HG03439 (cell line): ENCODE results near the gene TGFBR1.

Source experiments
- ATAC-seq: cut with Tn5 transposase; IDR thresholded peaks from one replicate; pipeline ENCODE4 v1.9.1; 2021; ENCODE audit warnings: mild to moderate bottlenecking, moderate library complexity; ENCODE audit not compliant: unreplicated experiment

Gene TGFBR1

GRCh38 chr9:99105152-99106043 is 485 bp downstream of the TGFBR1 start:
- ATAC-seq: peak; percentile 69

- no peak for ATAC-seq
These were observed 1.1 kb downstream of the TGFBR1 start for GRCh38 chr9:99106044-99106375.

GRCh38 chr9:99107421-99107820 is 2.5 kb downstream of the TGFBR1 start:
- ATAC-seq: no peak

GRCh38 chr9:99108131-99108530 is 3.2 kb downstream of the TGFBR1 start:
- no peak for ATAC-seq

- ATAC-seq: no peak
These were observed 4.6 kb downstream of the TGFBR1 start for GRCh38 chr9:99109522-99109921.

- ATAC-seq: no peak
These were observed 8.0 kb downstream of the TGFBR1 start for GRCh38 chr9:99112750-99113413.

GRCh38 chr9:99113414-99114048 is 8.6 kb downstream of the TGFBR1 start:
- ATAC-seq: no peak

- no peak for ATAC-seq
These were observed 9.1 kb downstream of the TGFBR1 start for GRCh38 chr9:99114049-99114440.

- ATAC-seq: no peak
These were observed 10.1 kb downstream of the TGFBR1 start for GRCh38 chr9:99114846-99115500.

- ATAC-seq: no peak
These were observed 11.1 kb downstream of the TGFBR1 start for GRCh38 chr9:99116003-99116411.

GRCh38 chr9:99118782-99119466 is 14.0 kb downstream of the TGFBR1 start:
- peak; percentile 92 for ATAC-seq

- no peak for ATAC-seq
These were observed 15.2 kb downstream of the TGFBR1 start for GRCh38 chr9:99119976-99120655.

GRCh38 chr9:99121604-99122003 is 16.7 kb downstream of the TGFBR1 start:
- no peak for ATAC-seq

- ATAC-seq: no peak
These were observed 19.8 kb downstream of the TGFBR1 start for GRCh38 chr9:99124534-99125255.

- ATAC-seq: no peak
These were observed 20.5 kb downstream of the TGFBR1 start for GRCh38 chr9:99125446-99125845.

- no peak for ATAC-seq
These were observed 21.4 kb downstream of the TGFBR1 start for GRCh38 chr9:99126312-99126711.

- ATAC-seq: no peak
These were observed 22.6 kb downstream of the TGFBR1 start for GRCh38 chr9:99127356-99128132.

GRCh38 chr9:99128133-99128406 is 23.2 kb downstream of the TGFBR1 start:
- no peak for ATAC-seq

- no peak for ATAC-seq
These were observed 24.2 kb downstream of the TGFBR1 start for GRCh38 chr9:99129091-99129490.
